ENCODE measurements around the gene FABP7. TPM values are rescaled to one million over a fixed set of nuclear protein-coding genes. Genes with fewer than 3 reads are reported as not detected.
"Not testable (repeated sequence)": the region's sequence is repeated elsewhere in the genome, so short reads cannot be mapped to it uniquely, and the experiment has no call there.

The FABP7 gene
- total RNA-seq, 1 donor from 2014 or later = not detected

DNA sequence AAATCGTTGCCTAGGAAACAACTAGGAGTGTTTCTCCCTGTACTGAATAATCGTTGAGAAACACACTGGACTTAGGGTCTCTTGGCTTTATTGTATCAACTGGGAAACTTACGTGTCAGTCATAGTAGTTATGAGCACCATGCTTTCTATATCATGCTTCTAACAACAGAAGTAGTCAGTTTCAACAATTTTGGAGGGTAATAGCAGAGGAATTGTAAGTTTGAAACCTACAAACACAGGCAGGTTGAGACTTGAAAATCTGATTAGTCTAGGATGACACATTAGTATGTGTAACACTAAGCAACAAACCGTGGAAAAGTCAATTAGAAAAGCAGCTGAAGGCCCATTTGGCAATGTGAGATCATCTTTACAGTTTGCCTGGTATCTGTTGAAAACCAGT lies 43.9 kb upstream of the FABP7 start:
- Histone ChIP-seq H3K4me3 (no peak overlapping the region), H3K36me3 (no peaks in the 10 kb centered on the region), H3K27me3 (ENCODE audit: low read depth) (peaks cover 24% of the 10 kb centered on the region), H3K4me1 (no peaks in the 10 kb centered on the region), H3K27ac (replicated peaks) (no peak overlapping the region), H3K9me3 (replicated peaks) (no peaks in the 10 kb centered on the region)
- TF ChIP-seq, protein P1, sequence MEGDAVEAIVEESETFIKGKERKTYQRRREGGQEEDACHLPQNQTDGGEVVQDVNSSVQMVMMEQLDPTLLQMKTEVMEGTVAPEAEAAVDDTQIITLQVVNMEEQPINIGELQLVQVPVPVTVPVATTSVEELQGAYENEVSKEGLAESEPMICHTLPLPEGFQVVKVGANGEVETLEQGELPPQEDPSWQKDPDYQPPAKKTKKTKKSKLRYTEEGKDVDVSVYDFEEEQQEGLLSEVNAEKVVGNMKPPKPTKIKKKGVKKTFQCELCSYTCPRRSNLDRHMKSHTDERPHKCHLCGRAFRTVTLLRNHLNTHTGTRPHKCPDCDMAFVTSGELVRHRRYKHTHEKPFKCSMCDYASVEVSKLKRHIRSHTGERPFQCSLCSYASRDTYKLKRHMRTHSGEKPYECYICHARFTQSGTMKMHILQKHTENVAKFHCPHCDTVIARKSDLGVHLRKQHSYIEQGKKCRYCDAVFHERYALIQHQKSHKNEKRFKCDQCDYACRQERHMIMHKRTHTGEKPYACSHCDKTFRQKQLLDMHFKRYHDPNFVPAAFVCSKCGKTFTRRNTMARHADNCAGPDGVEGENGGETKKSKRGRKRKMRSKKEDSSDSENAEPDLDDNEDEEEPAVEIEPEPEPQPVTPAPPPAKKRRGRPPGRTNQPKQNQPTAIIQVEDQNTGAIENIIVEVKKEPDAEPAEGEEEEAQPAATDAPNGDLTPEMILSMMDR (IDR thresholded peaks at IDR 0.05; ENCODE audit: borderline replicate concordance) = no peak
- intact Hi-C loops (cut with micrococcal nuclease) = no loop called here
- DNase-seq = no peak

- peaks cover 23% of the 10 kb centered on the region for H3K27me3 ChIP-seq (ENCODE audit: low read depth)
- no peak for DNase-seq
- no peak overlapping the region for H3K4me3 ChIP-seq
- H3K27ac ChIP-seq (replicated peaks) = no peak overlapping the region
- H3K9me3 ChIP-seq (replicated peaks) = no peaks in the 10 kb centered on the region
- H3K4me1 ChIP-seq = no peaks in the 10 kb centered on the region
- intact Hi-C loops (cut with micrococcal nuclease) = no loop called here
- TF ChIP-seq, protein P1 (IDR thresholded peaks at IDR 0.05; ENCODE audit: borderline replicate concordance) = no peak
- H3K36me3 ChIP-seq = no peaks in the 10 kb centered on the region
These were observed 43.4 kb upstream of the FABP7 start for GRCh38 chr6:122736163-122736562.

DNA sequence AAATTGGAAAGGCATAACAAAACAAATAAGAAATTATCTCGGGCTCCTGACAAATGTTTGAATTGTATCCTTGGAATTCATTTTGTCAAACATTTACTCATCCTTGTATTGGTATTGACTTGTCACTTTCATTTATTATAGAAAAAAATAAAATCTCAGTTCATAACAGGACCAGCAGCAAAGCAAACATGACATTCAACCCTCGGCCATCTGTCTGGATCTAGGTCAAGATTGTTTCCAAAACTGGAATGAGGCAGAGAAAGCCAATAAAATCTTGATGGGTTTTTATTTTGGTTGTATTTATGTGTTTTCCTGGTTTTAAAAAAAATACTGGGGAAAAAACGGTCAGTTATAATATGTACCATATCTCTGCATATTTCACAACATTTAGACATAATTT lies 42.9 kb upstream of the FABP7 start:
- Histone ChIP-seq H3K27me3 (ENCODE audit: low read depth) (peaks cover 23% of the 10 kb centered on the region), H3K4me1 (no peaks in the 10 kb centered on the region), H3K36me3 (no peaks in the 10 kb centered on the region), H3K9me3 (replicated peaks) (no peaks in the 10 kb centered on the region), H3K4me3 (no peak overlapping the region), H3K27ac (replicated peaks) (no peak overlapping the region)
- TF ChIP-seq, protein P1 (IDR thresholded peaks at IDR 0.05; ENCODE audit: borderline replicate concordance) = no peak
- DNase-seq = no peak
- intact Hi-C loops (cut with micrococcal nuclease) = no loop called here

DNA sequence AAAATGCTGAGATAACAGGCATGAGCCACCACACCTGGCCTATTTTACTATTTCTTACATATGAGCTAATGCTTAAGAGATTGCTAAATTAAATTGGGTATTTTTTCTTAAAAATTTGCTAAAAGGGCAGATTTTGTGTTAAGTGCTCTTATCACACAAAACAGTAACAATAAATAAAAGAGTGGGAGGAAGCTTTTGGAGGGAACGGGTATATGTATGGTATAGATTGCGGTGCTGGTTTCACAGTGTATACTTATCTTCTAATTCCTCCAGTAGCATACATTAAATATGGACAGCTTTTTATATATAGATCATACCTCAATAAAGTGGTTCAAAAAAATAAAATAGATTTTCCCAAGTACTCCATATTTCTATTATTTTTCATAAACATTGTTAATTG lies 39.4 kb upstream of the FABP7 start:
- intact Hi-C loops (cut with micrococcal nuclease) = no loop called here
- H3K27me3 ChIP-seq (ENCODE audit: low read depth) = peaks cover 18% of the 10 kb centered on the region
- no peak overlapping the region for H3K27ac ChIP-seq (replicated peaks)
- H3K4me3 ChIP-seq = no peak overlapping the region
- TF ChIP-seq, protein P1 (IDR thresholded peaks at IDR 0.05; ENCODE audit: borderline replicate concordance) = no peak
- H3K4me1 ChIP-seq = no peaks in the 10 kb centered on the region
- no peaks in the 10 kb centered on the region for H3K9me3 ChIP-seq (replicated peaks)
- DNase-seq = no peak
- no peaks in the 10 kb centered on the region for H3K36me3 ChIP-seq

- Histone ChIP-seq H3K4me1 (no peaks in the 10 kb centered on the region), H3K27me3 (ENCODE audit: low read depth) (peaks cover 21% of the 10 kb centered on the region), H3K36me3 (no peaks in the 10 kb centered on the region), H3K9me3 (replicated peaks) (no peaks in the 10 kb centered on the region), H3K4me3 (no peak overlapping the region), H3K27ac (replicated peaks) (no peak overlapping the region)
- DNase-seq = no peak
- intact Hi-C loops (cut with micrococcal nuclease) = no loop called here
- TF ChIP-seq, protein P1 (IDR thresholded peaks at IDR 0.05; ENCODE audit: borderline replicate concordance) = no peak
These were observed 38.6 kb upstream of the FABP7 start for GRCh38 chr6:122740936-122741335.

GRCh38 chr6:122744247-122744646 lies 35.3 kb upstream of the FABP7 start:
- H3K9me3 ChIP-seq (replicated peaks); H3K27ac ChIP-seq (replicated peaks); DNase-seq; H3K36me3 ChIP-seq; H3K4me3 ChIP-seq; intact Hi-C loops (cut with micrococcal nuclease); H3K4me1 ChIP-seq: not testable (repeated sequence)
- TF ChIP-seq, protein P1 (IDR thresholded peaks at IDR 0.05; ENCODE audit: borderline replicate concordance) = peak; percentile 51
- peaks cover 23% of the 10 kb centered on the region for H3K27me3 ChIP-seq (ENCODE audit: low read depth)

DNA sequence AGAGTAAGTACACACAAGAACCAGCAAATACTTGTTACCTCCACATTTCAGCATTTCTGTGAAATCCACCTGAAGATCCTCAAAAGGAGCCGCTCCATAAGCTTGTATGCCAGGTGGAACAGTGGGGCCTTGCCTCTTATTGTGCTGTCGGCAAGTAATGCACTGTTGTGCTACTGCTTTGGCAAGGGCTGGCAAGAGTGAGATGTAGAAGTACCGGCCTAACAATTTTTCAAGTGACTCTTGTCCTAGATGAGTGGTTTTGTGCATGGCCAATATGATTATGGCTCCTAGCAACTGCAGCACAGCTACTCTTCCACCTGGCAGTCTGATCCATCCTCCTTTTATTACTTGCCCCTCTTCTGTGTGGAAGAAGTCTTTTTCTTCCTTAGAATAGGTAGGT lies 34.7 kb upstream of the FABP7 start:
- not testable (repeated sequence) for H3K9me3 ChIP-seq (replicated peaks); H3K27ac ChIP-seq (replicated peaks); H3K4me1 ChIP-seq; DNase-seq; H3K36me3 ChIP-seq; H3K4me3 ChIP-seq
- intact Hi-C loops (cut with micrococcal nuclease) = loop anchor here (5.0 kb wide), 1 partner anchor 92 kb away; no protein-coding TSS in a partner anchor
- peaks cover 20% of the 10 kb centered on the region for H3K27me3 ChIP-seq (ENCODE audit: low read depth)
